ENCODE results near the gene TBC1D16. TPM values are rescaled to one million over a fixed set of nuclear protein-coding genes. Genes with fewer than 3 reads are reported as not detected.
A peak's percentile ranks its signal among the peaks of the same experiment; 100 is the strongest.

Gene TBC1D16
- total and polyA plus RNA-seq, 8 donors, result 17.3 to 49.1 (median 31.3) TPM

- no peak for TF ChIP-seq CTCF (IDR thresholded peaks at IDR 0.05)
- no peak for ATAC-seq
- peak in 2 of 4 donors; percentile 40 to 44 for DNase-seq
- H3K4me1 ChIP-seq, result peaks cover 6 to 42% of the 10 kb centered on the region in 2 donors
- H3K36me3 ChIP-seq, result no peaks in the 10 kb centered on the region
- peaks cover 0 to 33% of the 10 kb centered on the region in 2 donors for H3K27me3 ChIP-seq
- peak overlapping the region; percentile 75 to 80 for H3K27ac ChIP-seq
- peak overlapping the region; percentile 62 to 68 for H3K4me3 ChIP-seq
- no peaks in the 10 kb centered on the region for H3K9me3 ChIP-seq
- intact Hi-C loops (cut with DNase I), result no loop called here
Observed at GRCh38 chr17:80034791-80035686, 633 bp downstream of the TBC1D16 start.

- peaks cover 14 to 54% of the 10 kb centered on the region in 2 donors for H3K4me1 ChIP-seq
- ATAC-seq (no peak), DNase-seq (no peak)
- intact Hi-C loops (cut with DNase I), result no loop called here
- no peak for TF ChIP-seq CTCF (IDR thresholded peaks at IDR 0.05)
- H3K27me3 ChIP-seq, result peaks cover 0 to 33% of the 10 kb centered on the region in 2 donors
- H3K36me3 ChIP-seq, result no peaks in the 10 kb centered on the region
- no peaks in the 10 kb centered on the region for H3K9me3 ChIP-seq
- H3K27ac ChIP-seq, result no peak overlapping the region
- H3K4me3 ChIP-seq, result no peak overlapping the region
Observed at GRCh38 chr17:80033840-80034239, 1.8 kb downstream of the TBC1D16 start.

GRCh38 chr17:80032614-80033171, 3.0 kb downstream of the TBC1D16 start:
- no peak overlapping the region for H3K4me3 ChIP-seq
- H3K27me3 ChIP-seq, result peaks cover 0 to 28% of the 10 kb centered on the region in 2 donors
- no peaks in the 10 kb centered on the region for H3K36me3 ChIP-seq
- no peak overlapping the region for H3K27ac ChIP-seq
- DNase-seq, result no peak
- TF ChIP-seq CTCF (IDR thresholded peaks at IDR 0.05), result no peak
- no peak for ATAC-seq
- H3K9me3 ChIP-seq, result no peaks in the 10 kb centered on the region
- peaks cover 14 to 64% of the 10 kb centered on the region in 2 donors for H3K4me1 ChIP-seq
- intact Hi-C loops (cut with DNase I), result no loop called here

- DNase-seq (no peak), ATAC-seq (no peak)
- H3K4me3 ChIP-seq, result no peak overlapping the region
- H3K4me1 ChIP-seq, result peaks cover 14 to 59% of the 10 kb centered on the region in 2 donors
- no peaks in the 10 kb centered on the region for H3K36me3 ChIP-seq
- intact Hi-C loops (cut with DNase I), result no loop called here
- peaks cover 0 to 20% of the 10 kb centered on the region in 2 donors for H3K27me3 ChIP-seq
- TF ChIP-seq CTCF (IDR thresholded peaks at IDR 0.05), result no peak
- no peaks in the 10 kb centered on the region for H3K9me3 ChIP-seq
- no peak overlapping the region for H3K27ac ChIP-seq
Observed at GRCh38 chr17:80031691-80032430, 3.8 kb downstream of the TBC1D16 start.
